ENCODE data around the gene FGF5. TPM values are rescaled to one million over a fixed set of nuclear protein-coding genes. Genes with fewer than 3 reads are reported as not detected.

FGF5 gene
- total RNA-seq, 1 experiment from 2014 or later, result 2.6 TPM

DNA sequence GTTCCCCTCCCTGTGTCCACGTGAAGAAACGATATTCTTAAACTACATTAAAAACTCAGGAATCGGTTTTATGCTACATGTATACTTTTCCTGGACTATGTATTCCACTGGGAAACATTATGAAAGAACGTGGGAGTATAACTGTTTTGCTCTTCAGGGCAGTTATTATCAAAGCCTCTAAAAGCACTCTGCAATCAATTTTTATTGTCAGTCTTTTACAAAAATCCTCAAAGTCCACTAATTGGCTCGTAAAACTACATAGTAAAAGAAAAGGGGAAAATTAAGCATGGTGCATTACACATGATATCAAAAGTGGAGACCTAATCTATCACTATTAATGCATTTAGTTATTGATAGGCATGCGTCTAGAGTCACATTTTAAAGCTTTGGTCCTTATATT, 57.7 kb downstream of the FGF5 start:
- CTCF ChIA-PET, result no interaction called here
- no peak overlapping the region for H3K27ac ChIP-seq (ENCODE audit: low read length)
- no peak overlapping the region for H3K9ac ChIP-seq (ENCODE audit: low read length)
- no peaks in the 10 kb centered on the region for H3F3A ChIP-seq (ENCODE audit: low read length, unreplicated experiment)
- H3K4me3 ChIP-seq (ENCODE audit: low read length), result no peak overlapping the region
- no peaks in the 10 kb centered on the region for H3K9me3 ChIP-seq (ENCODE audit: low read length)
- no peak overlapping the region for H3K4me2 ChIP-seq (ENCODE audit: low read length)
- DNase-seq (no peak), ATAC-seq (no peak)
- H3K79me2 ChIP-seq (ENCODE audit: low read length), result no peaks in the 10 kb centered on the region
- TF ChIP-seq EZH2 (IDR thresholded peaks at IDR 0.05; ENCODE audit: low read length, unreplicated experiment) (no peak), EZH2phosphoT487 (IDR thresholded peaks at IDR 0.05; ENCODE audit: borderline replicate concordance, low read length) (no peak)
- TF ChIP-seq, protein P1, sequence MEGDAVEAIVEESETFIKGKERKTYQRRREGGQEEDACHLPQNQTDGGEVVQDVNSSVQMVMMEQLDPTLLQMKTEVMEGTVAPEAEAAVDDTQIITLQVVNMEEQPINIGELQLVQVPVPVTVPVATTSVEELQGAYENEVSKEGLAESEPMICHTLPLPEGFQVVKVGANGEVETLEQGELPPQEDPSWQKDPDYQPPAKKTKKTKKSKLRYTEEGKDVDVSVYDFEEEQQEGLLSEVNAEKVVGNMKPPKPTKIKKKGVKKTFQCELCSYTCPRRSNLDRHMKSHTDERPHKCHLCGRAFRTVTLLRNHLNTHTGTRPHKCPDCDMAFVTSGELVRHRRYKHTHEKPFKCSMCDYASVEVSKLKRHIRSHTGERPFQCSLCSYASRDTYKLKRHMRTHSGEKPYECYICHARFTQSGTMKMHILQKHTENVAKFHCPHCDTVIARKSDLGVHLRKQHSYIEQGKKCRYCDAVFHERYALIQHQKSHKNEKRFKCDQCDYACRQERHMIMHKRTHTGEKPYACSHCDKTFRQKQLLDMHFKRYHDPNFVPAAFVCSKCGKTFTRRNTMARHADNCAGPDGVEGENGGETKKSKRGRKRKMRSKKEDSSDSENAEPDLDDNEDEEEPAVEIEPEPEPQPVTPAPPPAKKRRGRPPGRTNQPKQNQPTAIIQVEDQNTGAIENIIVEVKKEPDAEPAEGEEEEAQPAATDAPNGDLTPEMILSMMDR (conservative IDR thresholded peaks at IDR 0.05; ENCODE audit: low read depth, low read length), result no peak
- no peaks in the 10 kb centered on the region for H3K27me3 ChIP-seq (ENCODE audit: low read length)
- H3K36me3 ChIP-seq (ENCODE audit: low read depth, low read length), result no peaks in the 10 kb centered on the region
- H3K4me1 ChIP-seq (ENCODE audit: insufficient read depth, low read length), result peaks cover 13% of the 10 kb centered on the region
- intact Hi-C loops (cut with micrococcal nuclease), result no loop called here
- no peaks in the 10 kb centered on the region for H4K20me1 ChIP-seq (ENCODE audit: low read length)
- no peaks in the 10 kb centered on the region for H3K9me2 ChIP-seq (replicated peaks; ENCODE audit: low read length)
- H2AFZ ChIP-seq (ENCODE audit: low read length), result no peak overlapping the region
- BruUV-seq (replicated peaks), result no TSS peak
- POLR2A ChIA-PET (ENCODE audit: unreplicated experiment), result no interaction called here

DNA sequence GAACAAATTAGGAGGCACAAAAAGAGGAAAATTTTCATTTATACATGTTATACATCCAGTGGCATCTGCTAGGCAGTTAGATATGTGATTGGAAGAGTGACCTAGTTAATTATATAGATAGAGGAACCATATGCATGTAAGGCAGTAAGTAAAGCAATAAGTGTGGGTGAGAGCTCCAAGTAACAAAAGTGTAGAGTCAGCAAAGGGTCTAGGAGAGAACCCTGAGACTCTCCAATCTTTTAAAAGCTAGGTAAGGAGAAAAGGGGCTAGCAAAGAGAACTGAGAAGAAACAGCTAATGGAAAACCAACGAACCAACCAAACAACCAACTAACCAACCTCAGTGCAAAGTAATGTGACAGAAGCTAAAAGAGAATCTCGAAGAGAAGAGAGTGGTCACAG, 65.2 kb downstream of the FGF5 start:
- Histone ChIP-seq H3K4me2 (ENCODE audit: low read length) (no peak overlapping the region), H3K4me1 (ENCODE audit: insufficient read depth, low read length) (no peaks in the 10 kb centered on the region), H4K20me1 (ENCODE audit: low read length) (no peaks in the 10 kb centered on the region), H3K27ac (ENCODE audit: low read length) (no peak overlapping the region), H3K79me2 (ENCODE audit: low read length) (no peaks in the 10 kb centered on the region), H3K9ac (ENCODE audit: low read length) (no peak overlapping the region), H3K36me3 (ENCODE audit: low read depth, low read length) (no peaks in the 10 kb centered on the region), H3K9me3 (ENCODE audit: low read length) (no peaks in the 10 kb centered on the region), H3K4me3 (ENCODE audit: low read length) (no peak overlapping the region), H3K27me3 (ENCODE audit: low read length) (no peaks in the 10 kb centered on the region), H3K9me2 (replicated peaks; ENCODE audit: low read length) (no peaks in the 10 kb centered on the region), H3F3A (ENCODE audit: low read length, unreplicated experiment) (no peaks in the 10 kb centered on the region), H2AFZ (ENCODE audit: low read length) (no peak overlapping the region)
- intact Hi-C loops (cut with micrococcal nuclease), result no loop called here
- no TSS peak for BruUV-seq (replicated peaks)
- TF ChIP-seq, protein P1 (conservative IDR thresholded peaks at IDR 0.05; ENCODE audit: low read depth, low read length), result no peak
- TF ChIP-seq EZH2phosphoT487 (IDR thresholded peaks at IDR 0.05; ENCODE audit: borderline replicate concordance, low read length) (no peak), EZH2 (IDR thresholded peaks at IDR 0.05; ENCODE audit: low read length, unreplicated experiment) (no peak)
- ChIA-PET CTCF (no interaction called here), POLR2A (ENCODE audit: unreplicated experiment) (no interaction called here)
- no peak for DNase-seq
- no peak for ATAC-seq

DNA sequence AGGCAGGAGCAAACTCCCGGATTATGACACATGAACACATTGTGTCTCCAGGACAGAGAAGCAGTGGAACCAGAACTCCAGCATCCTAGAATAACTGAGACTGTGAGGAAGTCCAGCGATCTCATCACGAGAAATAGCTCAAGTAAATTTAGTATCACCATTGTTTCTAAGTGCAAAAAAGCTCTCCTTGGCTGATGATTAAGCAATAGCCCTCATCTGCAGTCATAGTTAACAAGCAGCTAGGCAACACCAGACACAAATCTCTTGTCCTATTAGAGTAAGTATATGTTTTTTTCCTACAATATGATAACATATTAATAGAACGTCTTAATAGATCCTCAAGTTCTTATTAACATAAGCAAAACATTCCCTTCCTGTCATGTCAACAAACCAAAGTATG, 66.7 kb downstream of the FGF5 start:
- no peak overlapping the region for H3K9ac ChIP-seq (ENCODE audit: low read length)
- TF ChIP-seq EZH2phosphoT487 (IDR thresholded peaks at IDR 0.05; ENCODE audit: borderline replicate concordance, low read length), result no peak
- TF ChIP-seq, protein P1 (conservative IDR thresholded peaks at IDR 0.05; ENCODE audit: low read depth, low read length), result no peak
- no peak for TF ChIP-seq EZH2 (IDR thresholded peaks at IDR 0.05; ENCODE audit: low read length, unreplicated experiment)
- H3K79me2 ChIP-seq (ENCODE audit: low read length), result no peaks in the 10 kb centered on the region
- H3K9me3 ChIP-seq (ENCODE audit: low read length), result no peaks in the 10 kb centered on the region
- intact Hi-C loops (cut with micrococcal nuclease), result no loop called here
- no TSS peak for BruUV-seq (replicated peaks)
- no peaks in the 10 kb centered on the region for H4K20me1 ChIP-seq (ENCODE audit: low read length)
- CTCF ChIA-PET, result no interaction called here
- no peak overlapping the region for H3K4me3 ChIP-seq (ENCODE audit: low read length)
- no peaks in the 10 kb centered on the region for H3K4me1 ChIP-seq (ENCODE audit: insufficient read depth, low read length)
- POLR2A ChIA-PET (ENCODE audit: unreplicated experiment), result no interaction called here
- no peak for DNase-seq
- H3K27ac ChIP-seq (ENCODE audit: low read length), result no peak overlapping the region
- no peaks in the 10 kb centered on the region for H3K27me3 ChIP-seq (ENCODE audit: low read length)
- no peaks in the 10 kb centered on the region for H3F3A ChIP-seq (ENCODE audit: low read length, unreplicated experiment)
- no peaks in the 10 kb centered on the region for H3K9me2 ChIP-seq (replicated peaks; ENCODE audit: low read length)
- no peak for ATAC-seq
- H2AFZ ChIP-seq (ENCODE audit: low read length), result no peak overlapping the region
- H3K4me2 ChIP-seq (ENCODE audit: low read length), result no peak overlapping the region
- H3K36me3 ChIP-seq (ENCODE audit: low read depth, low read length), result no peaks in the 10 kb centered on the region
